CD4-positive, alpha-beta T cell treated with Interleukin-15 for 1 hour (primary cell): ENCODE measurements around the gene DDX46.
"Not testable (repeated sequence)": the region's sequence is repeated elsewhere in the genome, so short reads cannot be mapped to it uniquely, and the experiment has no call there.

Experiments used
- DNase-seq: peaks from one replicate; pipeline ENCODE4 v3.0.0-alpha.2; 2020

Gene DDX46, protein sequence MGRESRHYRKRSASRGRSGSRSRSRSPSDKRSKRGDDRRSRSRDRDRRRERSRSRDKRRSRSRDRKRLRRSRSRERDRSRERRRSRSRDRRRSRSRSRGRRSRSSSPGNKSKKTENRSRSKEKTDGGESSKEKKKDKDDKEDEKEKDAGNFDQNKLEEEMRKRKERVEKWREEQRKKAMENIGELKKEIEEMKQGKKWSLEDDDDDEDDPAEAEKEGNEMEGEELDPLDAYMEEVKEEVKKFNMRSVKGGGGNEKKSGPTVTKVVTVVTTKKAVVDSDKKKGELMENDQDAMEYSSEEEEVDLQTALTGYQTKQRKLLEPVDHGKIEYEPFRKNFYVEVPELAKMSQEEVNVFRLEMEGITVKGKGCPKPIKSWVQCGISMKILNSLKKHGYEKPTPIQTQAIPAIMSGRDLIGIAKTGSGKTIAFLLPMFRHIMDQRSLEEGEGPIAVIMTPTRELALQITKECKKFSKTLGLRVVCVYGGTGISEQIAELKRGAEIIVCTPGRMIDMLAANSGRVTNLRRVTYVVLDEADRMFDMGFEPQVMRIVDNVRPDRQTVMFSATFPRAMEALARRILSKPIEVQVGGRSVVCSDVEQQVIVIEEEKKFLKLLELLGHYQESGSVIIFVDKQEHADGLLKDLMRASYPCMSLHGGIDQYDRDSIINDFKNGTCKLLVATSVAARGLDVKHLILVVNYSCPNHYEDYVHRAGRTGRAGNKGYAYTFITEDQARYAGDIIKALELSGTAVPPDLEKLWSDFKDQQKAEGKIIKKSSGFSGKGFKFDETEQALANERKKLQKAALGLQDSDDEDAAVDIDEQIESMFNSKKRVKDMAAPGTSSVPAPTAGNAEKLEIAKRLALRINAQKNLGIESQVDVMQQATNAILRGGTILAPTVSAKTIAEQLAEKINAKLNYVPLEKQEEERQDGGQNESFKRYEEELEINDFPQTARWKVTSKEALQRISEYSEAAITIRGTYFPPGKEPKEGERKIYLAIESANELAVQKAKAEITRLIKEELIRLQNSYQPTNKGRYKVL

DNA sequence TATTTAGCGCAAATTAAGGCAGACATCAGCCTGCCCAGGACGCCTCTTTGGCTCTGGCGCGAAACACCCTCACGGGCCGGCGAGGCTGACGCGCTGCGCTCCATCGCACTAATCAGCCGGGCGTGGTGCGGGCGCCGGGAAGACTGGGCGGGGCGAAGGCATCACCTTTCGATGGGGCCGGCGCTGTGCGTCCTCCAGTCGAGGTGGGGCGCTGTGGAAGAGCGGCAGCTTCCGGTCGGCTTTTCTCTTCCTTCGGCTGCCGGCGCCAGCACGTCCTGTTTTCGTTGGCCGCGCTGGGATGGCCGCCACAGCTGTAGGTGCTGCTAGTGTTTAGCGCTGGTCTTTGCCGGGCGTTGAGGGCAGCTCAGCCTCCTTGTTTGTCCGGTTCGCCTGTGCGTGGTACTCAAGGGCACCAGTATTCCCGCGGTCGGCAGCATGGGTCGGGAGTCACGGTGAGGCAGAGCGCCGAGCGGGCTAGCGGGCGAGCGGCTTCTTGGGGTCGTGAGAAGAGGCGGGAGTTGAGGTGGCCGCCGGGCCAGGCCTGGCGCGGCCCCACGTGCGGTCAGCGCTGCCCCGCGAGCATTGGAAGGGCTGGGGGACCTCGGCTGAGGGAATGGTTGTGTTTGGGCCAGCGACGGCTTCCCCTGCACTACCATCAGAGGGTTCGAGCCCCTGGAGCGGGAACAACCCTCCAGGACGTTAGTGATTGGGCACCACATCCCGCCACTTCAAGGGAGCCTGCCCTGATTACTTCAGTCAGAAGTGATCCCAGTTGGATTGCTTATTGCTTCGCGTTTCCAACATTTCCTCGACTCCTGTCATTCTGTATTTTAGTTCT is at the start of gene DDX46:
Gene DDX46, plus strand, starts transcription at position 276 of the 838 bp plus-strand sequence. Its CDS starts 160 bp downstream, at position 436.
- DNase-seq, result peak; percentile 90

DNA sequence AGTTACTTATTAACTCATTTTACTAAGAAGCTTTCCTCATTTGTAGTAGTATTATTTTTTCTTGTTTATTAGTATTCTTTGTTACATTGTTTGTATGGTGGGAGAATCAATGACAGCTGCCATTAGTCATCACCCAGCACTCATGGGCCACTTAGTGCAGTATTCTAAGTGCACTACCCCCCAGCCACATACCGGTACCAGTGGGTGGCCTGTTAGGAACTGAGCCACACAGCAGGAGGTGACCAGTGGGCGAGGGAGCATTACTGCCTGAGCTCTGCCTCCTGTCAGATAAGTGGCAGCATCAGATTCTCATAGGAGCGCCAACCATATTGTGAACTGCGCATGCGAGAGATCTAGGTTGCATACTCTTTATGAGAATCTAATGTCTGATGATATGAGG is 44.5 kb upstream of the DDX46 start:
- DNase-seq, result no peak

DNA sequence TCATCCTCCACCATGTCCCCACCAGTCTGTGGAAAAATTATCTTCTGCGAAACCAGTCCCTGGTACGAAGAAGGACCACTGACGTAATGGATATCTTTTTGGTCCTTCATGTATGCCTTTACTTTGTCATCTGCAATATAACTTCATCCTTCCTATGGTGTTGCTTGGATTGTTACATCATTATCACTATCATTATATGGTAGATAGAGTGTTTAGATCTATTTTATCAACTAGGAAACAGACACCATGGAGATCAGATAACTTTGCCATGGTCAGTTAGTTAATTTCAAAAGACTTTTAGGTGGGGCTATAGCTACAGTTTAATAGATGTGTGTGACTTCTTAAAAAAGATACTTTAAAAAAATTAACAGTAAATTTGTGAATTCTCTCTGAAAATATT is 44.0 kb upstream of the DDX46 start:
- no peak for DNase-seq

DNA sequence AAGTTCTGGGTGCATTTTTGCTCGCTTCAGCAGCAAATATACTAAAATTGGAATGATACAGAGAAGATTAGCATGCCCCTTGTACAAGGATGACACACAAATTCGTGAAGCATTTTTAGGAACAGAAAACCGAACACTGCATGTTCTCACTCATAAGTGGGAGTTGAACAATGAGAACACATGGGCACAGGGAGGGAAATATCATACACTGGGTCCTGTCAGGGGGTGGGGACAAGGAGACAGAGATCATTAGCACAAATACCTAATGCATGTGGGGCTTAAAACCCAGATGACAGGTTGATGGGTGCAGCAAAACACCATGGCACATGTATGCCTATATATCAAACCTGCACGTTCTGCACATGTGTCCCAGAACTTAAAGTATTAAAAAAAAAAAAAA is 43.1 kb upstream of the DDX46 start:
- DNase-seq, result not testable (repeated sequence)

DNA sequence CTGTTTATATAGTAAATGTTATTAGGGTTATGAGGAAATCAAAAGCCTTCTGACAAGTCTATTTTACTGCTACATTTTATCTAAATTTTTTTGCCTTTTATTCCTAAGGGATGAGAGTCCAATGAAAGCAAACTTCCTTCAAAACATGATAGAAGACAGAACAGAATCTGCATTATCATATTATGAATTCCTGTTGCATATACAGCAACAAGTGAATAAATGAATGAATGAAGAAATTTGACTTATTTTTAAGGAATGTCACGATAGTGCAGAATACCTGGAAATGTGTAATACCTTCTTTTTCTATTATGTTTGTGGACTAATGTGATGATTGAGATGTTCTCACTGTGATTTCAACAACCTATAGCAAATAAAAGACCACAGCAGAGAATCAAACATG is 33.7 kb upstream of the DDX46 start:
- no peak for DNase-seq

DNA sequence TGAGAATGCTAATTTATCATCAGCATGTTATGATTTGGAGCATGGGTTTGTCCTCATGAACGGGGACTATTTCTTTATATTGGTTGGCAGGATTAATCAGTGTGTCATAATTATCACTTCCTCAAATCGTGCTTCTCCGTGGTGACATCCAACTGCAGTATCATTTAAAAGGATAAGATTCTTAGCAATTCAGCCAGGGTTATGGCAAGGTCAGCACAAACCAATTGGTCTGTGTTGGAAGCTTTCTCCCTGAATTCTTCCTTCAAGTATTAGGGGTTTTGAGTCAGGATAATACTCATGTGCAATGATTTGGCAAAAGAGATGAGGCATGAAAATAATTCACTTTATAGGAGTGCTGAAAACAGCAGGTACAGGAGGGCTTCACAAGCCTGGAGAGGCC is 25.8 kb upstream of the DDX46 start:
- DNase-seq, result no peak

DNA sequence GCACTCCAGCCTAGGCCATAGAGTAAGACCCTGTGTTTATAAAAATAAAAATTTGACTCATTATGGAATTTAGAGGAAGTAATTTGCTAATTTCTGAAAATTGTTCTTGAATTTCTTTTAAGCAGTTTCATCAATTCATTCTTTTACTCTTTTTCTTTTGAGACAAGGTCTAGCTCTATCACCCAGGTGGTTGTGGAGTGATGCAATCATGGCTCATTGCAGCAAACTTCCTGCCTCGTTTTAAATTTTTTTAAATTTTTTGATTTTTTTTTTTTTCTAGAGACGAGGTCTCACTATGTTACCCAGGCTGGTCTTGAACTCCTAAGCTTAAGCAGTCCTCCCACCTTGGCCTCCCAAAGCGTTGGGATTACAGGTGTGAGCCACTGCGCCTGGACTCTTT is 23.3 kb upstream of the DDX46 start:
- DNase-seq, result no peak

DNA sequence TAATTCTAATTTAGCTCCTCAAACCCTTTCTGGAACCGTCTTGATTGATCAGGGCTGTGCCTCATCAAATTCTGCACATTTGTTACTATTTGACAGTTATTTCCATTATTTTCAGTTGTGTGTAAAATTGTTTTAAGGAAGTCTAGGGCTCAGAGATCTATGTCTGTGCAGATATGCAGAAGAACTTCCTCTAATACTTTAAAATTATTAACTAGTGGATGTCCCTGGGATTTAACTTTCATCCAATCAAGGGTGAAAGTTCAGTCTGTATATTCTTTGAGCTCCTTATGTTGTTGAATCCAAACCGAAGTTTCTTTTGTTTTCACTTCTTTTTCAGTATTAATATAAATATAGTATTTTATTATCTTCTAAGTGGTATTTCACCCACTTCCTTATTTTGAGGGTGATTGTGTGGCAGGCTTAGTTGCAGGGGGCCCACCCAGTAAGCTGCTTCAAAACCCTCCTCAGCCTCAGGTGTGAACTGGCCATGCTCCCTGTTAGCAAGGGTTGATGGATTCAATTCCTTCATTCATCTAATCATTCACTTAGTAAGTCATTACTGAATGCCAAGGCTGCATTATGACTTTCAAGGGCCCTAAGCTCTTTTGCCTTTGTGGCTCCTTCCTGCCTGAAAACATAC is 22.3 kb upstream of the DDX46 start:
- no peak for DNase-seq

DNA sequence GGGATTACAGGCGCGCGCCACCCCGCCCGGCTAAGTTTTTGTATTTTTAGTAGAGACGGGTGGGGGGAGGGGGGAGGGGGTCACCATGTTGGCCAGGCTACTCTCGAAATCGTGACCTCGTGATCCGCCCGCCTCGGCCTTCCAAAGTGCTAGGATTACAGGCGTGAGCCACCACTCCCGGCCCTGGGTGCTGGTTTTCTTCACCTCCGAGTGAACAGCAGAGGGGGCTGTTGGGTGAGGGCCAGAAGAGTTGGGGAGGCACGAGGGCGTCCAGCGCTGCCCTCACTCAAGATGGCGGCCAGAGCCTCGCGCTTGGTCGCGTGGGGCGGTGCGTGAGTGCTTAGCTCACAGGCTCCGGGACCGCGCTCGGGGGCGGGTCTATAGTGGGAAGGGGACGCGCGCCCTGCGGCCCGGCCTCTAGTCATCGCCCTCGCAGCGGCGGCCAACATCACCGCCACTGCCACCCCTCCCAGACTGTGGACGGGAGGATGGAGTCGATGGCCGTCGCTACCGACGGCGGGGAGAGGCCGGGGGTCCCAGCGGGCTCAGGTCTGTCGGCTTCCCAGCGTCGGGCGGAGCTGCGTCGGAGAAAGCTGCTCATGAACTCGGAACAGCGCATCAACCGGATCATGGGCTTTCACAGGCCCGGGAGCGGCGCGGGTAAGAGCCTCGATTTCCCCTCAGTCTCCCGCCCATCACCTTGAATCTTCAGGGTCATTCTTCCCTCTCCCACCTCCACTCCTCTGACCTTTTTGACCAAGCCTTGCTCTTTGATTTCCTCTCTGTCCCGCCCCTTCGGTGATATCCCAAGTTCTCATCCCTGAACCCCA is 20.2 kb upstream of the DDX46 start, which contains the start of gene CAMLG:
Gene CAMLG, plus strand, starts transcription at position 416 of the 830 bp plus-strand sequence. Its CDS starts 73 bp downstream, at position 489.
- DNase-seq, result peak; percentile 97

DNA sequence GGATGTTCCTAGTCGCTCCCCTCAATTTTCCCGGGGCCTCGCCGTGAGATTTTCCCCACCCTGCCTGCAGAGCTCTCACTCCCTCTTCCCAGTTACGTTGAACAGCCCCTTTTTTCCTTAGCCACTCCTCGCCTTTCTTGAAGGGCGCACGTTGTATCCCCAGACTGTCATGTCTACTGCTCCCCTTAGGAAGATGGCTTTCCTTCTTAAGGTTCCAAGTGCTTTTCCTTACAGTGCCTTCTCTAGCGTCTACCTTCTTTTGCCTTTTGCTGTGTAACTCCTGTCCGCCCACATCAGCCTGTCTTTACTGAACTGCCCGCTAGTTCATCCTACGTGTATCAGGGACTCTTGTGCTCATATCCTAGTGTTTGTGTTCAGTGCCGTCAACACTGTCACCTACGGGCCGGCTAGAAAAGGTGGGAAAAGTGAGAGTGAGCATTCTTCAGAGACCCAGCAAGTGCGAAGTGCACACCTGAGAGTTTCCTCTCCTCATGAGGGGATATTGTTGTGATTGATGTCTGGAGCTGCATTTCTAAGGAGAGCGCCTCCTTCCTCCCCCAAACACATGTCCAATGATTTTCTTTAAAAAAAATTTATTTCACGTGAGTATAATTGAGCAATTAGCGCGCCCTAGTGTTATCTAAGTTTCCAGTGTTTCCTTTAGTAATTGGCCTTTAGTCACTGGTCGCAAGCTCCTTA is 19.5 kb upstream of the DDX46 start:
- no peak for DNase-seq

DNA sequence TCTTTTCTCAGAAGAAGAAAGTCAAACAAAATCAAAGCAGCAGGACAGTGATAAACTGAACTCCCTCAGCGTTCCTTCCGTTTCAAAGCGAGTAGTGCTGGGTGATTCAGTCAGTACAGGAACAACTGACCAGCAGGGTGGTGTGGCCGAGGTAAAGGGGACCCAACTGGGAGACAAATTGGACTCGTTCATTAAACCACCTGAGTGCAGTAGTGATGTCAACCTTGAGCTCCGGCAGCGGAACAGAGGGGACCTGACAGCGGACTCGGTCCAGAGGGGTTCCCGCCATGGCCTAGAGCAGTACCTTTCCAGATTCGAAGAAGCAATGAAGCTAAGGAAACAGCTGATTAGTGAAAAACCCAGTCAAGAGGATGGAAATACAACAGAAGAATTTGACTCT is 17.5 kb upstream of the DDX46 start:
- no peak for DNase-seq

DNA sequence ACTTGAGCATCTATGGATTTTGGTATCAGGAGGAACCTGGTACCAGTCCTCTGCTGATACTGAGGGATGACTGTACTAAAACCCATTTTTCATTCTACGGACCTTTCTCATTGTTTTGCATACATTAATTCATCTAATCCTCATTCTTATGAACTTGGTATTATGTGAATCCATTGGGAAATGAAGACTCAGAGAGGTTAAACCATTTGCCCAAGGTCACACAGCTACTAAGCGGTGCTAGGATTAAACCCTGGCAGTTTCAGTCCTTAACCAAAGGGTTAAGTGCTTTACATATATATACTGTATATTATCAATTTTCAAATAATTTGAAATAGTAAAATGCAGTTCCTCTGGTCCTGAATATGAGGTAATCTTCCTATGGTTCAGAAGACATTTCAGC is 16.4 kb upstream of the DDX46 start:
- DNase-seq, result no peak

DNA sequence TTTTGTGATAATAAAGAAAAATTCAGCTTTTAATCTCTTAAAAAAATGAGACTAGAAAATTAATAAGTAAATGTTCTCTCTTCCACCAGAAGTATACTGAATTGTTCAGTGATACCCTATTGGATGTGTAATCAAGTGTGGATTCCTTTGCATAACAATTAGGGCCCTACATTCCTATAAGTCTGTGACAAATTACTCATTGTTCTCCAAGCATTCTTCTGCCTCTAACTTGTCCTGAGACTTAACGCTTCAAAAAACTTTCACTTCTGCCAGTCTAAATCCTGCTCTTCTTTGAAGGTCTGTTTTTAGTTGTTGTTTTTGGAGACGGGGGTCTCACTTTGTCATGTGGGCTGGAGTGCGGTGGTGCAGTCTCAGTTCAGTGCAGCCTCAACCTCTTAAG is 9.2 kb upstream of the DDX46 start:
- DNase-seq, result no peak

DNA sequence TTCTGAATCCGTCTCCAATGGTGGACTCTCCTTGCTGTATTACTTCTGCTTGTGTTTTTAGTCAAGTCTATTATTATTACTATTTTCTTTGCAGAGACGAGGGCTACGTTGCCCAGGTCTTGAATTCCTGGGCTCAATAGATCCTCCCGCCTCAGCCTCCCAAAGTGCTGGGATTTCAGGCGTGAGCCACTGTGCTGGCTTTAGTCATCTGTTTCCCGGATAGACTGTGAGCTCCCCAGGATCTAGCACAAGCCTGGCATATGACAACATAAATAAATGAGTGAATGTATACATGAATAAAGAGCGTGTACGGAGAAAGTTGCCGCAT is 439 bp upstream of the DDX46 start:
- DNase-seq, result no peak

DNA sequence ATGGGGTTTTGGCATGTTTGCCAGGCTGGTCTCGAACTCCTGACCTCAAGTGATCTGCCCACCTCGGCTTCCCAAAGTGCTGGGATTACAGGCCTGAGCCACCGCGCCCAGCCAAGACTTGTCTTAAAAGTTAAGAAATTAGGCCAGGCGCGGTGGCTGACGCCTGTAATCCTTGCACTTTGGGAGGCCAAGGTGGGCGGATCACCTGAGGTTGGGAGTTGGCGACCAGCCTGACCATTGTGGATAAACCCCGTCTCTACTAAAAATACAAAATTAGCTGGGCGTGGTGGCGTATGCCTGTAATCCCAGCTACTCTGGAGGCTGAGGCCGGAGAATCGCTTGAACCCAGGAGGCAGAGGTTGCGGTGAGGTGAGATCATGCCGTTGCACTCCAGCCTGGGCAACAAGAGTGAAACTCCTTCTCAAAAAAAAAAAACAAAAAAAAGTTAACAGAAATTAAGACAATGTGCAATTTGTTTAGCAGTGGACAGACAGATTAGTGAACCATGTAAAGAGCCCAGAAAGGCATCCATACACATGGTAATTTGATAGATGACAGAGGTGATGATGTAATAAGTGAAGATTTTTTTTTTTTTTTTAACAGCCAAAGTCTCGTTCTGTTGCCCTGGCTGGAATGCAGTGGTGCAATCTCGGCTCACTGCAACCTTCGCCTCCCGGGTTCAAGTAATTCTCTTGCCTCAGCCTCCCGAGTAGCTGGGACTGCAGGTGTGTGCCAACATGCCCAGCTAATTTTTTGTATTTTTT is 9.1 kb downstream of the DDX46 start:
- not testable (repeated sequence) for DNase-seq

DNA sequence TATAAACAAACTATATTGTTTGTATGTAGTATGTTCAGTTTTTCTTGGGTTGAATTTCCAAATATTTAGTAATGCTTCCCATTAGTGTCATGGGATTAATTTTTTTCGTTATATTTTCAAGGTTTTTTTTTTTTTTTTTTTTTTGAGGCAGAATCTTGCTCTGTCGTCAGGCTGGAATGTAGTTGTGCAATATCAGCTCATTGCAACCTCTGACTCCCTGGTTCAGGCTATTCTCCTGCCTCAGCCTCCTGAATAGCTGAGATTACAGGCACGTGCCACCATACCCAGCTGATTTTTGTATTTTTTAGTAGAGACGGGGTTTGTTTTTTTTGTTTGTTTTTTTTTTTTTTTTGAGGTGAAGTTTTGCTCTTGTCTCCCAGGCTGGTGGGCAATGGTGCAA is 10.6 kb downstream of the DDX46 start:
- no peak for DNase-seq

DNA sequence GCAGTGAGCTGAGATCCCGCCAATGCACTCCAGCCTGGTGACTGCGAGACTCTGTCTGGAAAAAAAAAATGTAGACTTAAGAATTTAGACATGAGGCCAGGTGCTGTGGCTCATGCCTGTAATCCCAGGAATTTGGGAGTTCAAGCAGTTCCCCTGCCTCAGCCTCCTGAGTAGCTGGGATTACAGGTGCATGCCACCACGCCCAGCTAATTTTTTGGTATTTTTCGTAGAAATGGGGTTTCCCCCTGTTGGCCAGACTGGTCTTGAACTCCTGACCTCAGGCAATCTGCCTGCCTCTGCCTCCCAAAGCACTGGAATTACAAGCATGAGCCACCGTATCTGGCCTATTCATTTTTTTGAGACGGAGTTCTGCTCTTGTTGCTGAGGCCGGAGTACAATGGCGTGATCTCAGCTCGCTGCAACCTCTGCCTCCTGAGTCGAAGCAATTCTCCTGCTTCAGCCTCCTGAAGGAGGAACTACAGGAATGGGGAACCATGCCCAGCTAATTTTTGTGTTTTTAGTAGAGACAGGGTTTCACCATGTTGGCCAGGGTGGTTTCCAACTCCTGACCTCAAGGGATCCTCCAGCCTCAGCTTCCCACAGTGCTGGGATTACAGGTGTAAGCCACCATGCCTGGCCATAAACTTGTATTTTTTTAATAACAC is 14.0 kb downstream of the DDX46 start:
- no peak for DNase-seq

DNA sequence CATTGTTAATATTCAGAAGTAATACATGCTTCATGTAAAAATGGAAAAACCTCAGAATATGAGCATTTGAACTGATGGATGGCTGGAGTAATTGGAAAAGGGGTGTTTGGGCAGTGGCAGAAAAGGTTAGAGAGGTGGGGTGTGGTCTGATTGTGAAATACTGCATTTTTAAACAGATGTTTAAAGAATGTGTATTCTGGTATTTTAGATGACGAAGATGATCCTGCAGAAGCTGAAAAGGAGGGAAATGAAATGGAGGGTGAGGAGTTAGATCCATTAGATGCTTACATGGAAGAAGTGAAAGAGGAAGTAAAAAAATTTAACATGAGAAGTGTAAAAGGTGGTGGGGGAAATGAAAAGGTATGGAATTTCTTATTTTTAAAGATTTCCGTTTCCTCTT is 18.8 kb downstream of the DDX46 start:
- no peak for DNase-seq

DNA sequence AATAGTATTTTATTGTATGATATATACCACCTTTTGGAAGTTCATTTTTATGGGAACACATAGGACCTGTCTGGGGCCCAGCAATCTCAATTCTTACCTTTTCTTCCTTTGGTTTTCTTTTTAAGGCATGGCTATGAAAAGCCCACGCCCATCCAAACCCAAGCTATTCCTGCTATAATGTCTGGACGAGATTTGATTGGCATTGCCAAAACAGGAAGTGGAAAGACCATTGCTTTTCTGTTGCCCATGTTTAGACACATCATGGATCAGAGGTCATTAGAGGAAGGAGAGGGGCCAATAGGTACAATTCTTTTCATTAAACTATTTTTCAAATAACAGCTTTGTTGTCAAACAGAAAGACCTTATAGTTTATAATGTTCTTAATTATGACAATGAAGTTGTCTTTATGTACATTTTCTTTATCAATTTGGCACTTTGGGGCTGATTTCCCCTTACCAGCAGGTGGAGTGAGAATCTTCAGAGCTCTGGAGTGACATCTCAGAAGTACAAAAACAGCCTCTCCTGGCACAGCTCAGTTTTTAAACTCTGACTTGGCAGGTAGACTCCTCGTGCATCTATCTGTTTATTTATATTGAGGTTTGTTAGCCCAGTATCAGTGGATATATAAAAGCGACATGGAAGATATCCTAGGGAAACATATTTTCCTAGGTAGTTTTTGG is 25.8 kb downstream of the DDX46 start:
- DNase-seq, result no peak
